ENCODE results near the gene PKD1L1. TPM values are rescaled to one million over a fixed set of nuclear protein-coding genes. Genes with fewer than 3 reads are reported as not detected.

The PKD1L1 gene
- total RNA-seq, 4 donors from 2014 or later: 0.06 to 0.19 (median 0.13) TPM; not detected in 1

DNA sequence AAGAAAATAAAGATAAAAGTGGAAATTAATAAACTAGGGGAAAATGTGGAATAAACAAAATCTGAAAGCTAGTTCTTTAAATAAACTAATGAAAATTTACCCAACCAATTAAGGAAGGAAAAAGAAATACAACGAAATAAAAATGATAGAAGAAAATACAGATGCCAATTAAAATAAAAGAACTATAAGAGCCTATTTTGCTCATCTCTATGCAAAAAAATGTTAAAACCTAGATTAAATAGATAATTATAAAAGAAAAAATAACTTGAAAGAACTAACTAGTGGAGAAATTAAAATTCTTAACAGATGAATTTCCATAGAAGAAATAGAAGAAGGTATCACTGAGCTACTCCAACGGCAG, 32.7 kb downstream of the PKD1L1 start:
- Histone ChIP-seq H3K27me3 (no peaks in the 10 kb centered on the region), H3K4me3 (no peak overlapping the region), H3K9me3 (no peaks in the 10 kb centered on the region), H3K4me1 (no peaks in the 10 kb centered on the region), H3K27ac (no peak overlapping the region), H3K36me3 (no peaks in the 10 kb centered on the region)
- no peak for DNase-seq
- intact Hi-C loops (cut with DNase I): no loop called here
- TF ChIP-seq POLR2A (IDR thresholded peaks at IDR 0.05): no peak
- no peak for TF ChIP-seq CTCF (IDR thresholded peaks at IDR 0.05)
- 89 to 90% methylated on average over 2 of the region's 2 CpGs for WGBS, 2 donors

GRCh38 chr7:47914717-47915615, 33.3 kb downstream of the PKD1L1 start:
- DNase-seq: no peak
- H3K36me3 ChIP-seq: no peaks in the 10 kb centered on the region

GRCh38 chr7:47912332-47912731, 35.9 kb downstream of the PKD1L1 start:
- Histone ChIP-seq H3K4me1 (no peaks in the 10 kb centered on the region), H3K36me3 (no peaks in the 10 kb centered on the region), H3K27me3 (no peaks in the 10 kb centered on the region), H3K27ac (no peak overlapping the region), H3K4me3 (no peak overlapping the region), H3K9me3 (no peaks in the 10 kb centered on the region)
- no peak for DNase-seq
- intact Hi-C loops (cut with DNase I): no loop called here
- TF ChIP-seq POLR2A (IDR thresholded peaks at IDR 0.05) (no peak), CTCF (IDR thresholded peaks at IDR 0.05) (no peak)
- 88 to 89% methylated on average over 5 to 6 of the region's 6 CpGs for WGBS, 2 donors

More at GRCh38 chr7:47914717-47915615, 33.3 kb downstream of the PKD1L1 start:
- 66 to 73% methylated on average over 4 to 5 of the region's 5 CpGs for WGBS, 2 donors
- no peak for TF ChIP-seq CTCF (IDR thresholded peaks at IDR 0.05)
- TF ChIP-seq POLR2A (IDR thresholded peaks at IDR 0.05): no peak
- intact Hi-C loops (cut with DNase I): no loop called here
- H3K9me3 ChIP-seq: no peaks in the 10 kb centered on the region
- no peaks in the 10 kb centered on the region for H3K4me1 ChIP-seq
- H3K27me3 ChIP-seq: no peaks in the 10 kb centered on the region
- H3K4me3 ChIP-seq: no peak overlapping the region
- no peak overlapping the region for H3K27ac ChIP-seq

DNA sequence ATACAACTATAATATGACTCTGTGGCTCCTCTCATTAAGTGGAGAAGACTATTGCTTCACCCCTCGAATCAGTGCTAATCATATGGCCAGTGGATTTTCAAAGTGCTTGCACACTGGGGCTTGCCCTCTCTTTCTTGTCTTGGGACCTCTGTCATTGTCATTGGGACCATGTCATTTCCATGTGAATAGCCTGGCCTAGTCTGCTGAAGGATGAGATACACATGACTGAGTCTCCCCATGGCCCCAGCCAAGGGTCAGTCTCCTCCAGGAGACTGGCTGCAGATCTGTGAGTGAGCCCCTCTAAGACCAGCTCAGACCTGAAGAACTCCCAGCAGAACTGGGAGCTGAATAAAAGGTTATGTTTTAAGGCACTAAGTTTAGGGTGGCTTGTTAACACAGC, 39.5 kb downstream of the PKD1L1 start:
- no peak overlapping the region for H3K27ac ChIP-seq
- H3K4me3 ChIP-seq: no peak overlapping the region
- no peaks in the 10 kb centered on the region for H3K27me3 ChIP-seq
- no peaks in the 10 kb centered on the region for H3K4me1 ChIP-seq
- intact Hi-C loops (cut with DNase I): no loop called here
- H3K36me3 ChIP-seq: no peaks in the 10 kb centered on the region
- no peak for DNase-seq
- TF ChIP-seq POLR2A (IDR thresholded peaks at IDR 0.05) (no peak), CTCF (IDR thresholded peaks at IDR 0.05) (no peak)
- no peaks in the 10 kb centered on the region for H3K9me3 ChIP-seq
- WGBS, 2 donors: 57 to 61% methylated on average over 1 of the region's 1 CpG

DNA sequence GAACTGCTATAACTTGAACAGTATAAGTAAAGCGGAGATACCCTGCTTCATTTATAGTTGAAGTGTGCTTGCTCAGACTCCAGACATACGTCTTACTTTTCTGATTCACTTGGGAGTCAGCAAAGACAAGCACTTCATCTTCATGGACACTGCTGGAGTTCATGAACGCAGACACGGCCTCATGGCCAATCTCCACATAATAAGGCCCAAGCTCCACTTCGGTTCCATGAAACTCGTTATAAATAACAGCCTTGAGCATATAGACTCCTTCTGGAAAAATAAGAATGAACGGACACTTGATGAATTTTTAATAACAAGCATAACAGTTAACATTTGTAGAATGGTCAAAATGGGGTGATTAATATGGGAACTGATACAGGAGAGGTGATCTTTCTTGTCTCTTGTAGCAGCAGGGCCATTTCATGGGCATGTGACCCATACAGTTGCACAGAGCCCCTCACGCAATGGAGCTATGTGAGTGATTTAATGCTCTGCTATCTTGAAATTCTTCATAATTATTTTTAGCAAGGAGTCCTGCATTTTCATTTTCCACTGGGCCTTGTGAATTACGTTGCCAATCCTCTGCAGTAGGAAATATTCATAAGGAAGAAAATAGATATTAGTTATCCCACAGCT, 40.2 kb downstream of the PKD1L1 start:
- TF ChIP-seq POLR2A (IDR thresholded peaks at IDR 0.05) (no peak), CTCF (IDR thresholded peaks at IDR 0.05) (no peak)
- H3K4me3 ChIP-seq: no peak overlapping the region
- H3K27ac ChIP-seq: no peak overlapping the region
- intact Hi-C loops (cut with DNase I): no loop called here
- no peaks in the 10 kb centered on the region for H3K27me3 ChIP-seq
- no peaks in the 10 kb centered on the region for H3K9me3 ChIP-seq
- 94% methylated on average over 9 of the region's 9 CpGs for WGBS, 2 donors
- DNase-seq: no peak
- H3K4me1 ChIP-seq: no peaks in the 10 kb centered on the region
- H3K36me3 ChIP-seq: no peaks in the 10 kb centered on the region
